Endothelial cell of umbilical vein (primary cell): Measurements from ENCODE around the gene ADGRG7. TPM values are rescaled to one million over a fixed set of nuclear protein-coding genes. Genes with fewer than 3 reads are reported as not detected.
A peak's percentile ranks its signal among the peaks of the same experiment; 100 is the strongest.
"Not testable (repeated sequence)": the region's sequence is repeated elsewhere in the genome, so short reads cannot be mapped to it uniquely, and the experiment has no call there.

ENCODE experiments used
- BruUV-seq: library from RNA; stranded (reverse); fragments of 400-500 nt; replicated peaks from 2 replicates; lab custom pipeline; 2021; lab: Mats Ljungman, UMichigan
- CTCF ChIA-PET: fragments of 300-600, 350-600 bp; sonication (Branson Sonifier 250); formaldehyde crosslinking; loops from one replicate; lab custom pipeline; 2021; ENCODE audit warnings: antibody characterized with exemption, inconsistent platforms; lab: Charles Lee
- POLR2A ChIA-PET: fragments of 300-600, 350-600 bp; sonication (Branson Sonifier 250); formaldehyde crosslinking; loops from one replicate; lab custom pipeline; 2021; ENCODE audit warnings: antibody characterized with exemption, inconsistent platforms; lab: Charles Lee
- DNase-seq: peaks from one replicate; pipeline ENCODE4 v3.0.0-alpha.2; 2011; ENCODE audit warnings: low read depth, low spot score
- FAIRE-seq: peaks from 2 replicates; lab custom pipeline; 2011; peaks lifted over from hg19 to GRCh38; lab: Jason Lieb, UNC
- H2AFZ ChIP-seq: 2 replicates; pipeline ENCODE4 v1.6.0; 2012; ENCODE audit warnings: low read depth, low read length, control low read depth, inconsistent platforms
- H3K27ac ChIP-seq: 2 replicates; pipeline ENCODE4 v1.5.1; 2011; ENCODE audit warnings: low read depth, mild to moderate bottlenecking, control low read depth, low read length, moderate library complexity; ENCODE audit not compliant: insufficient read depth
- H3K27me3 ChIP-seq, 2 experiments: 2 replicates each; pipeline versions ENCODE4 v1.6.0 to v1.6.1; 2011; ENCODE audit warnings: low read length in 2 of 2, mixed read lengths in 1 of 2; ENCODE audit not compliant: control insufficient read depth in 2 of 2, insufficient read depth in 2 of 2
- H3K36me3 ChIP-seq, 2 experiments: 2 replicates in 1 of 2; 3 replicates in 1 of 2; pipeline ENCODE4 v1.5.1; 2011; ENCODE audit warnings: low read length in 2 of 2, mild to moderate bottlenecking in 1 of 2, moderate library complexity in 1 of 2; ENCODE audit not compliant: control insufficient read depth in 2 of 2, insufficient read depth in 2 of 2; ENCODE audit errors: extremely low read depth in 1 of 2
- H3K4me1 ChIP-seq: 3 replicates; pipeline ENCODE4 v1.5.1; 2011; ENCODE audit warnings: mild to moderate bottlenecking, low read length; ENCODE audit not compliant: control insufficient read depth, insufficient read depth; ENCODE audit errors: extremely low read depth
- H3K4me2 ChIP-seq: 2 replicates; pipeline ENCODE4 v1.6.1; 2011; ENCODE audit warnings: low read length, control low read depth, mixed read lengths; ENCODE audit not compliant: insufficient read depth
- H3K4me3 ChIP-seq, 3 experiments: fragments of 200-600 bp in 1 of 3; sonication (generic), shearing (Covaris generic) in 1 of 3; replicated peaks in 1 of 3; 2 replicates each; pipeline ENCODE4 v1.5.1; 2011 to 2016; ENCODE audit warnings: control low read depth in 3 of 3, low read length in 3 of 3, mild to moderate bottlenecking in 2 of 3, inconsistent platforms in 1 of 3, low read depth in 1 of 3, moderate library complexity in 1 of 3; ENCODE audit not compliant: insufficient read depth in 1 of 3
- H3K79me2 ChIP-seq: 2 replicates; pipeline ENCODE4 v1.6.0; 2012; ENCODE audit warnings: low read length, inconsistent platforms; ENCODE audit not compliant: control insufficient read depth, insufficient read depth
- H3K9ac ChIP-seq: replicated peaks from 2 replicates; pipeline ENCODE3; 2011; ENCODE audit warnings: low read length, control low read depth; ENCODE audit not compliant: insufficient read depth; ENCODE audit errors: extremely low read depth
- H3K9me1 ChIP-seq: replicated peaks from 3 replicates; pipeline ENCODE4 v1.6.0; 2011; ENCODE audit warnings: mild to moderate bottlenecking, low read length; ENCODE audit not compliant: control insufficient read depth, insufficient read depth; ENCODE audit errors: extremely low read depth
- H3K9me3 ChIP-seq: replicated peaks from 2 replicates; pipeline ENCODE4 v1.5.1; 2012; ENCODE audit warnings: low read length, inconsistent platforms; ENCODE audit not compliant: control insufficient read depth, insufficient read depth
- H4K20me1 ChIP-seq: replicated peaks from 2 replicates; pipeline ENCODE3; 2011; ENCODE audit warnings: mild to moderate bottlenecking, low read length; ENCODE audit not compliant: control insufficient read depth, insufficient read depth; ENCODE audit errors: extremely low read depth
- MYC ChIP-seq: IDR thresholded peaks from one replicate; pipeline ENCODE4 v1.6.1; 2011; ENCODE audit warnings: mild to moderate bottlenecking, low read depth, low read length
- POLR2A ChIP-seq: IDR thresholded peaks from 2 replicates; pipeline ENCODE4 v1.6.1; 2012; ENCODE audit warnings: low read depth, mild to moderate bottlenecking, control low read depth, low read length
- dilution Hi-C: fragments of 300-500 bp; cut with MboI; formaldehyde crosslinking; loops from one replicate; pipeline ENCODE4 v1.15.0; 2019; ENCODE audit warnings: low sequenced_read_pairs; ENCODE audit not compliant: extremely low pct_ligation_motif_present
- intact Hi-C: fragments of 100-400 bp; cut with micrococcal nuclease; formaldehyde crosslinking; loops from one replicate; pipeline ENCODE4 v1.10.0; 2022
- polyA plus RNA-seq, 4 experiments: library from polyadenylated mRNA; depleted of rRNA in 3 of 4; stranded (reverse) in 3 of 4; unstranded in 1 of 4; fragments of >200 nt; gene quantifications; 2 replicates each; pipeline versions ENCODE4 v1.2.1 to v1.2.3, GENCODE V29; 2011 to 2012; ENCODE audit warnings: missing spikeins in 1 of 4
- total RNA-seq: library from RNA; stranded (reverse); gene quantifications from 2 replicates; pipeline ENCODE4 v1.2.3, GENCODE V29; 2021

The ADGRG7 gene
- total and polyA plus RNA-seq, 2 donors (not counting 3 experiments of a cell fraction or from before 2014, with no cell fraction given): not detected

- BruUV-seq, H3K36me3 ChIP-seq, DNase-seq, dilution Hi-C loops, intact Hi-C loops, H3K27ac ChIP-seq, H3K9ac ChIP-seq, H4K20me1 ChIP-seq, POLR2A ChIA-PET, H2AFZ ChIP-seq, H3K4me1 ChIP-seq, H3K4me2 ChIP-seq, H3K9me3 ChIP-seq, H3K79me2 ChIP-seq, H3K4me3 ChIP-seq, H3K9me1 ChIP-seq, FAIRE-seq: not testable (repeated sequence)
- CTCF ChIA-PET: interaction anchor here (0.8 to 1.9 kb wide), 2 partner anchors 15 to 198 kb away, joined by 3 to 4 read pairs; no protein-coding TSS in a partner anchor
- H3K27me3 ChIP-seq: peaks cover 0 to 25% of the 10 kb centered on the region in 2 experiments
Measured at GRCh38 chr3:100661294-100661693, 51.9 kb downstream of the ADGRG7 start.

GRCh38 chr3:100662113-100662823 lies 52.9 kb downstream of the ADGRG7 start:
- no peak overlapping the region for H3K9ac ChIP-seq
- no peaks in the 10 kb centered on the region for H3K9me3 ChIP-seq
- no peaks in the 10 kb centered on the region for H4K20me1 ChIP-seq
- no peaks in the 10 kb centered on the region for H3K9me1 ChIP-seq
- H3K4me3 ChIP-seq: no peak overlapping the region
- no peaks in the 10 kb centered on the region for H3K36me3 ChIP-seq
- no TSS peak for BruUV-seq
- ChIA-PET CTCF (no interaction called here), POLR2A (no interaction called here)
- no peak for TF ChIP-seq POLR2A
- TF ChIP-seq MYC: no peak
- intact Hi-C loops: no loop called here
- no peaks in the 10 kb centered on the region for H3K4me1 ChIP-seq
- no peaks in the 10 kb centered on the region for H3K79me2 ChIP-seq
- H2AFZ ChIP-seq: no peak overlapping the region
- H3K27me3 ChIP-seq: peaks cover 0 to 25% of the 10 kb centered on the region in 2 experiments
- no peak overlapping the region for H3K4me2 ChIP-seq
- FAIRE-seq: no peak
- DNase-seq: peak; percentile 3
- no peak overlapping the region for H3K27ac ChIP-seq
- dilution Hi-C loops: no loop called here
